NCI-H1048 (cell line): ENCODE measurements around the gene COPZ1.

ENCODE experiments used
- DNase-seq: peaks from one replicate; lab custom pipeline; 2025; lab: John Stamatoyannopoulos, UW

COPZ1 gene

DNA sequence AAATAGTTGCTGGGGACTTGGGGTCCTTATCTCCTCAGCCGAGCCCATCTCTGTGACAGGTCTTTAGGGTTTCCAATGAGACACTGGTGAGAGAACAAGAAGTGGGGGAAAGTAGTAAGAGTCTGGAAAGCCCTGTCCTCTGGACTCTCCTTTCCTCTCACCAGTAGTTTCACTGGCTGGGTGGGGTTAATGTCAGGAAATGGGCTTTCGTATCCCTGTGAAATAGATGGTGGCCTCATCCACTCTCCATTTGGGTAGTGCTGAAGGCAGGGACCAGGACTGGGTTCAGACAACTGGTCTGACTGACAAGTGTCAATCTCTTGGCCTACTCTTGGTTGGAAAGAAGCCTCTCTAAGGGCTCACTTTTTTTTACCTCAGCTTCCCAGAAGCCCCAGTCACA is 52.1 kb downstream of the COPZ1 start:
- no peak for DNase-seq

DNA sequence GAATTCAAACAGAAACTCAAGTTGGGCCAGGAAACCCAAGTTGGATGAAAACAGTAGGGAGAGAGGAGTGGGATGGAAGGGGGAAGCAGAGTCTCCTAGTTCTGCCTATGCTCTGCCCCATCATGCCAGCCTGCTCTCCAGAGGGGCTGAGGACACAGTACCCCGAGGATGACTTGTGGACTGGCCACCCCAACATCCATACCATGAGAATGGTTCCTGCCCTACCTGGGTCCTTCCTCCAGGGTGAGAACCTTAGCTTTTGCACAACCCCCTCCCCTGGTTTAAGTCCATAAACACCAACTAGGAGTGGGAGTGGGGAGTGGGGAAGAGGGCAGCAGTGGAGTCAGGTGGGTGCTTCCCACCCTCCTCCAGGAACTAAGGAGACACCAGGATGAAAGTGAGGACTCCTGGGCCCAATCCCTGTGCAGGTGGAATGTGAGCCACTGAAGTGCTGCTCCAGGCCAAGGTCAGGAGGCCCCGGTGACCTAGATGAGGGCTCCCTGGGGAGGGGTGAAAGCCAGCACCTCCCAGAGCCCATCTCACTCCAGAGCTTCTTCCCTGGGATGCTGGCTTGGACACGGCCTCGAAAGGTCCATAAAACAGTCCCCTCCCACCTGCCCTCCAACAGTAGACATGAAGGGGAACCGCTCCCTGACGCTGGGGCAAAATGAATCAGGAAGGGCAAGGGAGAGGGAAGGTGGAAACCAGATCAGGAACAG is 53.0 kb downstream of the COPZ1 start:
- no peak for DNase-seq

DNA sequence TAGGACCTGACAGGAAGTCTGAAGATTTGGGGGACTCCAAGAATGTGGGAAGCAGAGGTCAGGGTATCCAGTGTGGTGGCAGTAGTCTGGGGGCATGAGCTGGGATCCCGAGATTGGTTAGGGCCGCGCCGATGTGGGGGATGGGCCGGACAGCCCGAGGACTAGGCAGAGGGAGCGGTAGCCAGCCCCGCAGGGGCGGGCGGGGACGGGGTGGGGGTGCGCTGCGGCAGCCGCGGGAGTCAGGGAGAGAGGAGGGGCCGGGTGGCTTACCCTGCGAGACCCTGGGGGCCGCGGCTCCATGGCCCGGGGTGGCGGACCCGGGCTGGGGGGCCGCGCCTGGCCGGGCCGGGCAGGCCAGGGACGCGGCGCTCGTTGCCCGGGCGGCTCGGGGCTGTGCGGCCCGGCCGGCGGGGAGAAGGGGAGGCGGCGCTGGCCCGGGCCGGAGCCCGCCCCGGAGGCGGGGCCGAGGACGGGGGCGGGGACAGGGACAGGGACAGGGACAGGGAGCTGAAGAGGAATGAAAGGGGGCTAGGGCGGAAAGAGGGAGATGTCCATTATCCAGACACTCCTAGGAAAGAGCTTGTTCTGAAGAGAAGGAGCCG is 54.0 kb downstream of the COPZ1 start:
- no peak for DNase-seq

DNA sequence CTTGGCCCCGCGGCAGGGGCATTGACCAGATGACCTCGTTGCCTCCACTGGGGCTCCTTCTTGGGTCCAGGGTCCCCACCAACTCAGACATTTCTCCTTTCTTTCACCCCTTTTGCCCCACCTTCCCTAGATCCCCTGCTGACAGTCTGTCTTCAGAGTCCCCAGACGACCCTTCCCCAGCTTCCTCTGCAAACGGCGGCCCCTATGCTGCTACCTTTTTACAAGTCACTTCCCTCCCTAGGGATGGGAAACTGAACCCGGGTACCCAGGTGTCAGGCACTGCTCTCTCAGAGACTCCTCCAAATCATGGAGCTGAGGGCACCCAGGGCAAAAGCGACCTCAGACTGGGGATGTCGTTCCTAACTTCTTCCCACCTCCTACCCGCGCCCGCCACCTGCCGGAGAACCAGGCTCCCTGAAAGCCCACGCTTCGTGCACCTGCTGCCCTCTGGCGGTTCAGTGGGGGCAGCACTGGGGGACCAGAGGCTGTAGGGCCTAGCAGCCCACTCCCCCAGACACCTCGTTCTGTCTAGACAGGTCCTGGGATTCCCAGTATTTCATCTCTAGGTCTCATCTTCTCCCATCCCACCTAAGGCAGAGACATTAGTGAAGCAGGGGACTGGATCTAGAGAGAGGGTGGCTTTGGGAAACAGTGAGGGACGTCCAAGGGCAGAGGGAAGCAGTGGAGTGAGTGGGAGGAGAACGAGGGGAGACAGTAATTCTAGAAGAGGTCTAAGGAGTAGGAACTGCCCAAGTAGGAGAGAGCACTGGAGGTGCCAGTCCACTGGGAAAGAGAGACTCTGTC is 54.7 kb downstream of the COPZ1 start:
- DNase-seq: peak; percentile 74

DNA sequence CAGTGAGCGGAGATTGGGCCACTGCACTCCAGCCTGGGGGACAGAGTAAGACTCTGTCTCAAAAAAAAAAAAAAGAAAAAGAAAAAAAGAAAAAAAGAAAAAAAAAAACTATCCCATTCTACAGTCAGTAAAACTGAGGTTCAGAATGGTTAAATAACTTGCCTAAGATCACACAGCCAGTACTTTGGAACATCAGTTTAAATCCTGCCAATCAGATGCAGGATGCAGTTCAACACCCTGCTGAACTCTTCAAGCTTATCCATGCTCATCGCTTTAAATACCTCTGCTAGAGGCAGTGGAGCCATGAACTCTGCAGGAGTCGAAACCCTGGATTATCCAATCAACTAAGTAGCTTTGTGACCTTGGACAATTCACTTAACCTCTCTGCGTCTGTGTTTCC is 56.2 kb downstream of the COPZ1 start:
- no peak for DNase-seq

DNA sequence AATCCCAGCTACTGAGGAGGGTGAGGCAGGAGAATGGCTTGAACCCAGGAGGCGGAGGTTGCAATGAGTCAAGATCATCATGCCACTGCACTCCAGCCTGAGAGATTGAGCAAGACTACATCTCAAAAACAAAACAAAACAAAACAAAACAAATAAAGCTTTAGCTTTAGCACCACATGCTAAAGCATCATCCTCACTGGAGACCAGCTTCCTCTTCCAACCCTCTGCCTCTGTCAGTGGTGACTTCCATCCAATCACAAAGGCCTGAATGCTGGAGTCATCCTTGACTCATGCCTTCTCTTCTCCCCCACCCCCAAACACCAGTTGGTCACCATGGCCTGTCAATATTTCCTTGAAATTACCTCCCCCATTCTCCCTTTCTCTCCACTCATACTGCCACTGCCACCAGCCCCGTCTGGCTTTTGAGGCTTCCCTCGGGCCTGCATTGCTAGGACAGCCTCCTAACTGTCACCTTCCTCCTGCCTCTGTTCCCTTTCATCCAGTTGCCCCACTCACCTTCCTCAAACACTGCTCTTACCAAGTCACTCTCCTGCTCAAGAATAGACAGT is 58.2 kb downstream of the COPZ1 start:
- DNase-seq: no peak

DNA sequence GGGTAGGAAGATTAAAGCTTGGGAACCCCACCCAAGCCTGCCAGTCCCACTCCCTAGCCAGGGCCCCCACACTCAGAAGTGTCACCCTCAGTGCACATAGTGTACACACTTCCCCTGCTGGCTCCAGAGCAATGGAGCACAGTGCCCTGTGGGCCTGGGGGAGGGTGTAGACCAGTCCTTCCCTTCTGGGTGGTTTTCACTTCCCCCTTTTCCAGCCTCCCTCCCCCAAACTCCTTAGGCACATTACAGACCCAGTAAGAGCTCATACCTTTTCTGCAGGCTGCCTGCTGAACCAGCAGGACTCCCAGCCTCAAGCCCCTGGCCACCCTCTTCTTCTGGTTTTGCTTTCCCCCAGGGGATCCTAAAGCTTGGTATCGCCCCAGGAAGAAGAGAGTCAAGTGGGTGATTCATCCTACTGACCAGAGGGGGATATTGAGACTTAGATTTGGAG is 59.7 kb downstream of the COPZ1 start, which contains the start of gene ZNF385A:
Gene ZNF385A (minus strand): TSS at position 143 of the 451 bp plus-strand sequence. CDS start 219 bp downstream, outside the sequence.
- no peak for DNase-seq

DNA sequence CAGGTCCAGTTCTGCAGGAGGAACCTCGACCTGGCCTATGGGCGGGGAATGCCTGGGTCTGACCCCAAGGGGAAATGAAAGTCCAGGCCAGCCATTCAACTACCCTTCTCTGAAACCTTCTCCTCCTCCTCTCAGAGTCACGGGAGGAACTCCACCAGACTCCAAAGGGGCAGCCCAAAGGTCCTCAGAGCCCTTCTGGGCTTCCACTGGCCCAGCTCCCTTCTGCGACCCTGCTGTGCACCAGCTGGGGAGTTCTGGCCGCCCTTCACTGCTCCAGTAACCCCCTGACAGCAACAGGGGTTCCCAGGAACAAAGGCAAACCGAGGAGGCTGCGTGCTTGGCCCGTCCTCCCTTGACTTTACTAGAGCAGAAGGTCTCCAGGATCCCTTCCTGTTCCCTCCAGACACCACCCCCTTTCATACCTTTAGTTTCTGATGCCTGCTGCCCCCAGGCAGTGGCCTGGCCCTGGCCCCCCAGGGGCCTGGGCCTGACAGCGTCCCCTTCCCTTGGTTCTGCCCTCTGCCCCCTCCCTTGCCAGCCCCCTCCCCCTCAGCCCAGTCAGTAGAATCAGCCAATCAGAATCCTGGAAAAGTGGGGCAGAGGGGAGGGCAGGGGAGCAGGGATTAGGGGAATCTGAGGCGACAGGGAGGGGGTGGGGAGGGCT is 60.5 kb downstream of the COPZ1 start:
- DNase-seq: no peak

DNA sequence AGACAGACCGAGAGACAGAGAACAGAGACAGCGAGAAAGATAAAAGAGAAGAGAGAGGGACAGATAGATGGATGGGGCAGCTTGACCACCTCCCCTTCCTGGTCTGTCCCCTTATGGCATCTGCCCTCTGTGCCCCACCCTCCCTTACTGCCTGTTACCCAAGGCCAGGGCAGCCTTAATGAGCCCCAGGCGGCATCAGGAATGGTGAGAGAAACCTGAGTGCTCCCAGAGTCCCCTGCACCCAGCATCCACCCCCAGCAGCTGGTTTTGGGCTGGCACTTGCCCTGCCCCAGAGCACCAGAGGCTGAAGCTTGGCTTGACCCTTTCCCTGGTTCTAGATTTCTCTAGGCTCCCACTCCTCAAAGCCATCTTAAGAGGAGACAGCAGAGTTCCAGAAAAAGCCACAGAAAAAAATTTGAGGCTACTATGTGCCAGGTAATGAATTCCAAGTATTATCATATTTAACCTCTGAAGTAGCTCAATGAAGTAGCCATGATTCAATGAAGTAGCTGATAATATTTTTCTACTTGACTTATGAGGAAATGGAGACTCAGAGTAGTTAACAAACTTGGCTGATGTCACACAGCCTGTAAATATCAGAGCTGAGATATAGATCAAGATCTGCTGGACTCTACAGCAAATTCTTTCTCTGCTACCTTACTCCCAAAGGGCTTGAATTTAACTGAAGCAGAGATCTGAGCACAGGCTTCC is 61.6 kb downstream of the COPZ1 start:
- DNase-seq: no peak

DNA sequence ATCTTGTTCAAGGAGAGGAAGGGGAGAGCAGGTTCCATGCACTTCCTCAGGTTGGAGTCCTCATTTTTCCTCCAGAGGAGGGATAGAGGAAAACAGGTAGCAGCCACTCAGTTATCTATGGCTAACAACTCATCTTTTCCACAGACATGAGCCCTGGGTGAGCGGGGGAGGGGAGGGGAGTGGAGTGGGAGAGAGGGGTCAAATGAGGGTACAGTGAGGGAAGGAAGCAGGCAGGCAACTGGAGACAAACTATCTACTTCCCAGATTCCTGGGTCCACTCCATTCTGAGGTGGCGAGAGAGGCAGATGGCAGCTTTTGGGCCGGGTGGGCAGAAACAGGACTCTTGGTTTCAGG is 62.2 kb downstream of the COPZ1 start:
- DNase-seq: no peak

DNA sequence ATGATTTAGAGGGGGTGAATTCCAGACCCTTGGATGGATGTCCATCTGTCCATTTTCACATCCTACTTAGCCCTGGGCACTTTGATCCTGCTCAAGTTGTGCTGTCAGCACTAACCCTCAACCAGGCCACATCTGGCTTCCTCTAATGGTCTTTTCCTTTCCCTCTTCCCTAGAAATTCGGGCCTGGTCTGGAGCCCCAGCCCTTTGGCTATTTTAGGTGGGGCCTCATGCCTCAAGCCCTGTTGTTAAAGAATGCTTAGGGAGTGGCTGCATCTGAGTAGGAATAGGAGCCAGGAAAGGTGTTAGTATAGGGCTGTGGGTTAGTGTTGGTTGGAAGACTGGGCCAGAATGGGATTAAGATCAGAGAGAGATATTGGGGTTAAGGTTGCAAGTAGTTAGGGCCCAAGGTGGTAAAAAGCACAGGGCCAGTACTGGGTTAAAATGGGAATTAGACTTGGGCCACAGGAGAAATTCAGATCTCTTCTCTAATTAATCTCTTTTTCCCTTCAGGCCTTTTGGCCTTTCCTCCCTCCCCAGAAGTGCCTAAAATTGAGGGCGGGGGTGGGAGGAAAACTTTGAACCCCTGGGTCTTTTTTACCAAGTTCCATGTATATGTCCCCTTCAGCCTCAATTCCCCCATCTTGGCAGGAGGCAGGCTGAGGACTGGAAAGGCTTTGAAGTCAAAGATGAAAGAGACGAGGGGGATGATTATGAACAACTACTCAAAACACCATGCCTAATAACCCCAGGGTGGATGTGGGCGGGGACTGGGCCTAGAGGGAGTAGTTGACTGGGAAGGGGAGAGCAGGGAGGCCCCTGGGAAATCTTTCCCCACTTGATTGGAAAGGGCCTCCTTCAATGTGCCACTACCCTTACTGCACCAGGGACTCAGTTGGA is 63.6 kb downstream of the COPZ1 start:
- DNase-seq: no peak

DNA sequence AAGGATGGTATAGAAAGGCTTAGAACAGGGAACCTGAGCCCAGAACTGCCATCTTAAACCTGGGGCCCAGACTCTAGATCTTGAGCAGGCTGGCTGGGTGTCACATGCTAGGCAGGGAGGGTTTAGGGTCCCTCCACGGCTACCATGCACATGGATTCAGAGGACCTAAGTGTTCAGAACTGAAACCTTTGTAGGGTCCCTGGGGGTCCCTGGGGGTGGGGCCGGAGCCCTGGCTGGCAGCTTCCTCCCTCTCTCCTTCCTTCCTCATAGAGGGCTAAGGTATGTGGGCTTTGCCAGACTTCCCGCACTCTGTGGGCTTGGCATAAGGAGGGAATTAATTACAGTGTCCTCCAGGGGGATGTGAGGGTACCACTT is 64.2 kb downstream of the COPZ1 start:
- no peak for DNase-seq

DNA sequence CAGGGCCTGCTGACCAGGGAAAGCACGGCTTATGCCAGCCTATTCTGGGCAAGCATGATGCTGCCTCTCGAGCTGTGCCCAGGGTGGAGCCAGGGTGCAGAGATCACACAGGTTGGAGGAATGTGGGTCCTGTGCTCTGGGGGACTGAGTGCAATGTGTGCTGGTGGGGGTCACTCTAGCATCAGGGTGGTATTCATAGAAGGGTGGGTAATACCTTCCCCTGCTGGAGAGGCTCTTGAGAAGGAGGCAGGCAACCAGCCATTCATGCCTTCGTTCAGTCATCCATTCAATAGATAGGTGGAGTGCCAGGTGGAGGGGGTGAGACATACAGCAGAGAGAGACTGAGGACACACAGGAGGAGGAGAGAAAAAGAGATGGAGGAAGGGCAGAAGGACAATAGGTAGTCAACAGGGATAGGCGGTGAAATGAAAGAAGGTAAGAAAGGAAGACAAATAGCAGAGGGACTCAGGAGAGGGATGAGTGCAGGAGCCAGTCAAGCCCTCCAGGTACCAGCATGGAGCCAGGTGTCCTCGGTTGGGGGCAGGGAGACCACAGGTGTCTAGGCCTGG is 64.8 kb downstream of the COPZ1 start:
- no peak for DNase-seq

DNA sequence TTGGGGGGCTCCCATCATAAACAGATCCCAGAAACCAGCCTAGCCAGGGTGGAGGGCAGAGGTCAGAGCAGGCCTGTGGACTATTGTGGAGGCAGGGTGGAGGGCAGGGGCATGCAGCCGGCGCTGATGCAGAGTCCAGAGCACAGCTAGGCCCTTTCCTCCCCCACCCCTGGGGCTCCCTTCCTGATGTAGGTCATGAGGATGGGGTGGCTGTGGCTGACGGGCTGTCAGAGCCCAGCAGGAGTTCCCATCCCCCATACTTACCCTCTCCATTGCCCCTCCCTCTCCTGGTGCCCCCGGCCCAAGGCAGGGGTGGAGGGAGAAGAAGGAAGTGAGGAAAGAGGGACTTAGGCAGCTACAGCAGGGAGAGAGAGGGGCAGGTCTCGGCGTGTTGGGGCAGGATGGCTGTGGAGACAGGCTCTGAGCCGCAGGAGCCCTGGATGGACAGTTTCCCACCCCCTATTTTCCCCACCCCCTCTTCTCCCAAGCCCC is 65.3 kb downstream of the COPZ1 start:
- no peak for DNase-seq

DNA sequence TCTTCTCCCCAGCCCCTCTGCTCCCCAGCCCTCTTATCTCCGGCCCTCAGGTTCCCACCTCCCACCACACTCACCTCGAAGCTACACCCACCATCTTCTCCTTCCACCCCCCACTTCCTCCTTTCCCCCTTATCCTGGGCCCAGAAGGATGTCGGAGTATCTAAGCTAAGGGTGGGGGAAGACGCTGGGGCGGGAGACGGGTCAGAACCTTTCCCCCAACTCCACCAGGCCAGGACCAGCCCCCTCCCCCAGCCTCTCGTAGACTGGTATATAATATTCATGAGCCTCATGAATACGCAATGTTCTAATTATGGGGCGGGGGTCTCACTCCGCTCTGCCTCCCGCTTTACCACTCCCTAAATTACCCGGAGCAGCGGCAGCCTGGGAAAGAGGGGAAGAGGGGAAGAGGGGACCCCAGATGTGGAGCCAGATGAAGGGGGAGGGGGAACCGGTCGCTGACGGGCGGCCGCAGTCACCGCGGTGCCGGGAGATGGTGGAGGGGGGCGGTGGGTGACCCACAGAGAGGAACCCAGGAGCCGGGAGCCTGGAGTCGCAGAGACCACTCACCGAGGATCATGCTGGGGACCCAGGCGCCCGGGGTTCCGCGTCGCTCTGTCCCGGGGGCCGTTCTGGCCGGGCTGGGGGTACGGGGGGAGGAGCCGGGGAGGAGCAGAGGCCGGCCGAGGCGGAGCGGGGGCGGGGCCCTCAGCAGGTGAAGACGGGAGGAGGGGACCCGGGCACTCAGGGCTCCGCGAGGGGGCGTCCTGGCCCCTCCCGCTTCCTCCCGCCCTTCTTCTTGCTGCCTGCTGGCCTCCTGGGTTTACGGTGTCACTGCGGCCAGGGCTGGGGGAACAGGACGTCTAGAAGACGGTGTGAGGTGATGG is 66.0 kb downstream of the COPZ1 start:
- no peak for DNase-seq

DNA sequence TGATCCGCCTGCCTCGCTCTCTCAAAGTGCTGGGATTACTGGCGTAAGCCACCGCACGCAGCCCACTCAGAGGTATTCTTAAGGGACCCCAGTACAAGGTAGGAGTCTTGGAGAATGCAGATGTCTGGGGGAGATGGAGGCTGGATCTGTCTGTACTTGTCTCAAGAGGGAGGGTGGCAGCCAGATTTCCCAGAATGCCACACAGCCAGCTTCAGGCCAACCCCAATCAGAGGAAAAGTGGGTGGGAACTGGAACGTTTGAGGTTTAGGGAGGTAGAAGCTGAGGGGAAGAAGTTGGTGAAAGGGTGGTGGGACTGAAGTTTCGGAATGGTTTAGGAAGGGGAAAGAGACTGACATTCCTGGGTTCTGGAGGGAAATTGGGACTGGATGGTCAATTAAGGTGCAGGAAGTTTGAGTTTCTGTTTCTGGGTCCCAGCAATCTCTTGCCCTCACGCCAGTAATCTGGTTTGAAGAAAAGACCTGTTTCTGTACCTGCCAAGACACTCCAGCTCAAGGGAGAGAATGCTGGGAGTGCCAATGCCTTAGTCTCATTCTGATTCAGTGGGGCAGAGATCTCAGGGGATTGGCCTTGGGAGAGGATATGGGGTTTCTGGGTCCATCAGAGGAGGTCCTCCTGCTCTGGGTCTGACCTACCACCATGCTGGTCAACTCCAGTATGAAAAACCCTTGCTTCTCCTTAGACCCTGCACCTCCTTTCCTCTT is 67.7 kb downstream of the COPZ1 start:
- no peak for DNase-seq

DNA sequence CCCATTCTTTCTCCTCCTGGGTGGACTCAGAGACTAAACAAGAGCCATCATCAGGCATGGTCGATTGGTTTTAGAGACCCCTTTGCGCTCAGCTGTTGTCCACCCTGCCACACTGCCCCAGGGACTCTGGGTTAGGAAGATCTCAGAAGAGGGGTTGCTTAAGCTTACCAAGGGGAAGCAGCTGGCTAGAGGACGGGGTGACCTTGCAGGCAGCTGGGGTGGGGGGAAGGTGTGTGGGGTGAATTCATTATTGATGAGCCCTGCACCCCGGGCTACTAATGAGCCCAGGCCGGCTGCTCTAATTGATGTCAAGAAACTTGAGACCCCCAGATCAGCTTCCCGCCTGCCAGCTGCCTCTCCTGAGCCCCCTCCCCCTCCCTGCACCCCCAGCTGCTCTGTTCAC is 68.3 kb downstream of the COPZ1 start:
- no peak for DNase-seq

DNA sequence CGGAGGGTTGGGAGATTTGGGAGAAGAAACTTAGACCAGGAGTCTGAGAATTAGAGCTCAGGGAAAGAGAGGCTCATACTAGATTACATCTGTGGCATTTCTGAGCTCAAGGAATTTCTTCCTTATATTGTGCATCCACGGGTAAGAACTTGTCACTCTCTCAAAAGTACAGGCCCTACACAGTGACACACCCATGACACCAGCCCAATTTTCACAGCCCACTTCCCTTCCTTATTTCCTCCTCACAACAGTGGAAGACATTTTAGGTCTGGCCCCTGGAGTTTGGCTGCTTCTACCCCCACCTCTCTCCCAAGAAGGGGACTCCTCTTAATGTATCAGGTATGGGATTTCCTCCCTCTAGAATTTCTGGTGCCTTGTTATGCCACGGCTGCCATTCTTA is 68.8 kb downstream of the COPZ1 start:
- DNase-seq: no peak
